DOHH2 (cell line): ENCODE results near the gene RBKS.
"Not testable (repeated sequence)": the region's sequence is repeated elsewhere in the genome, so short reads cannot be mapped to it uniquely, and the experiment has no call there.

Experiments used
- H3F3A ChIP-seq: fragments of 200-600 bp; sonication (generic), shearing (Covaris generic); 2 replicates; pipeline ENCODE4 v1.6.0; 2016; ENCODE audit warnings: antibody characterized with exemption, mild to moderate bottlenecking; ENCODE audit not compliant: control insufficient read depth, insufficient read depth
- H3K27ac ChIP-seq: fragments of 200-600 bp; sonication (generic); 2 replicates; pipeline ENCODE4 v1.5.1; 2014; ENCODE audit warnings: low read depth, mild to moderate bottlenecking, low read length, moderate library complexity
- H3K27me3 ChIP-seq: fragments of 200-600 bp; sonication (generic); 2 replicates; pipeline ENCODE4 v1.6.1; 2014; ENCODE audit warnings: mild to moderate bottlenecking, low read length, mixed read lengths; ENCODE audit not compliant: control insufficient read depth
- H3K36me3 ChIP-seq: fragments of 200-600 bp; sonication (generic); 2 replicates; pipeline ENCODE4 v1.6.1; 2014; ENCODE audit warnings: mild to moderate bottlenecking, low read length, moderate library complexity, mixed read lengths; ENCODE audit not compliant: control insufficient read depth
- H3K4me1 ChIP-seq: fragments of 200-600 bp; sonication (generic); 2 replicates; pipeline ENCODE4 v1.6.1; 2014; ENCODE audit warnings: mild to moderate bottlenecking, low read length, mixed read lengths; ENCODE audit not compliant: control insufficient read depth
- H3K4me2 ChIP-seq: fragments of 200-600 bp; sonication (generic); 2 replicates; pipeline ENCODE4 v1.6.0; 2014; ENCODE audit warnings: mild to moderate bottlenecking, low read length, moderate library complexity
- H3K4me3 ChIP-seq: fragments of 200-600 bp; sonication (generic); 2 replicates; pipeline ENCODE4 v1.5.1; 2014; ENCODE audit warnings: mild to moderate bottlenecking, low read length, mixed read lengths
- H3K79me2 ChIP-seq: fragments of 200-600 bp; sonication (generic); 2 replicates; pipeline ENCODE4 v1.6.1; 2014; ENCODE audit warnings: mild to moderate bottlenecking, low read length, mixed read lengths; ENCODE audit not compliant: control insufficient read depth
- H3K9me2 ChIP-seq: fragments of 200-600 bp; sonication (generic); replicated peaks from 2 replicates; pipeline ENCODE4 v1.6.1; 2014; ENCODE audit warnings: mild to moderate bottlenecking, low read length, mixed read lengths; ENCODE audit not compliant: control insufficient read depth
- H3K9me3 ChIP-seq: fragments of 200-600 bp; sonication (generic); 2 replicates; pipeline ENCODE4 v1.6.1; 2014; ENCODE audit warnings: antibody characterized with exemption, low read length, mixed read lengths; ENCODE audit not compliant: control insufficient read depth, insufficient read depth
- H4K20me1 ChIP-seq: fragments of 200-600 bp; sonication (generic); 2 replicates; pipeline ENCODE4 v1.6.0; 2014; ENCODE audit warnings: low read depth, mild to moderate bottlenecking, antibody characterized with exemption, low read length, moderate library complexity; ENCODE audit not compliant: control insufficient read depth, insufficient read depth
- CTCF ChIP-seq: fragments of 200-600 bp; sonication (generic); IDR thresholded peaks from one replicate; pipeline ENCODE4 v1.5.1; 2014; ENCODE audit warnings: antibody characterized with exemption, mild to moderate bottlenecking, low read depth, low read length; ENCODE audit not compliant: poor library complexity, severe bottlenecking
- EZH2phosphoT487 ChIP-seq: fragments of 200-600 bp; sonication (generic); IDR thresholded peaks from 2 replicates; pipeline ENCODE4 v1.6.1; 2017; ENCODE audit warnings: borderline replicate concordance, mild to moderate bottlenecking, antibody characterized with exemption, low read length, moderate library complexity, mixed read lengths

RBKS gene

GRCh38 chr2:27746325-27746724, 143.9 kb downstream of the RBKS start:
- Histone ChIP-seq H3K36me3 (no peaks in the 10 kb centered on the region), H3K27me3 (peaks cover 11% of the 10 kb centered on the region), H4K20me1 (no peaks in the 10 kb centered on the region), H3K79me2 (no peaks in the 10 kb centered on the region), H3F3A (no peaks in the 10 kb centered on the region), H3K4me2 (no peak overlapping the region), H3K27ac (no peak overlapping the region), H3K4me3 (no peak overlapping the region), H3K4me1 (no peaks in the 10 kb centered on the region), H3K9me2 (no peaks in the 10 kb centered on the region), H3K9me3 (no peaks in the 10 kb centered on the region)
- TF ChIP-seq EZH2phosphoT487, result no peak
- no peak for TF ChIP-seq CTCF

GRCh38 chr2:27745494-27745893, 144.7 kb downstream of the RBKS start:
- not testable (repeated sequence) for H3F3A ChIP-seq, H3K79me2 ChIP-seq, H3K27ac ChIP-seq, H3K9me2 ChIP-seq, H3K4me3 ChIP-seq, H3K9me3 ChIP-seq, H3K4me1 ChIP-seq, H3K4me2 ChIP-seq, H3K36me3 ChIP-seq, H4K20me1 ChIP-seq
- H3K27me3 ChIP-seq, result peaks cover 11% of the 10 kb centered on the region

GRCh38 chr2:27742571-27742970, 147.6 kb downstream of the RBKS start:
- Histone ChIP-seq H3K4me3 (no peak overlapping the region), H3K9me3 (no peaks in the 10 kb centered on the region), H4K20me1 (no peaks in the 10 kb centered on the region), H3K27me3 (peaks cover 8% of the 10 kb centered on the region), H3F3A (no peaks in the 10 kb centered on the region), H3K9me2 (no peaks in the 10 kb centered on the region), H3K4me2 (no peak overlapping the region), H3K79me2 (no peaks in the 10 kb centered on the region), H3K36me3 (no peaks in the 10 kb centered on the region), H3K27ac (no peak overlapping the region), H3K4me1 (no peaks in the 10 kb centered on the region)
- TF ChIP-seq EZH2phosphoT487 (no peak), CTCF (no peak)

- Histone ChIP-seq H3K36me3 (no peaks in the 10 kb centered on the region), H4K20me1 (no peaks in the 10 kb centered on the region), H3K27ac (no peak overlapping the region), H3K9me2 (no peaks in the 10 kb centered on the region), H3K4me3 (no peak overlapping the region), H3F3A (no peaks in the 10 kb centered on the region), H3K79me2 (no peaks in the 10 kb centered on the region), H3K9me3 (no peaks in the 10 kb centered on the region), H3K27me3 (peaks cover 10% of the 10 kb centered on the region), H3K4me2 (no peak overlapping the region), H3K4me1 (no peaks in the 10 kb centered on the region)
- TF ChIP-seq EZH2phosphoT487 (no peak), CTCF (no peak)
These were observed 148.5 kb downstream of the RBKS start for GRCh38 chr2:27741673-27742072.
